Mesothelial cell of epicardium (in vitro differentiated cells): ENCODE data around the gene ACBD4. TPM values are rescaled to one million over a fixed set of nuclear protein-coding genes. Genes with fewer than 3 reads are reported as not detected.
A peak's percentile ranks its signal among the peaks of the same experiment; 100 is the strongest.

Source experiments
- DNase-seq, 2 experiments: peaks; one replicate each; pipeline ENCODE4 v3.0.0; 2021; ENCODE audit warnings: low spot score in 2 of 2; ENCODE audit not compliant: unreplicated experiment in 2 of 2
- H3K27ac Mint-ChIP-seq: 2 replicates; pipeline ENCODE4 v1.8.0; 2021; ENCODE audit warnings: mixed read lengths
- H3K27me3 Mint-ChIP-seq: 2 replicates; pipeline ENCODE4 v1.8.0; 2021; ENCODE audit warnings: low read depth, mixed read lengths
- H3K36me3 Mint-ChIP-seq: 2 replicates; pipeline ENCODE4 v1.8.0; 2021; ENCODE audit warnings: mixed read lengths
- H3K4me1 Mint-ChIP-seq: 2 replicates; pipeline ENCODE4 v1.8.0; 2021; ENCODE audit warnings: mixed read lengths
- H3K4me3 Mint-ChIP-seq: 2 replicates; pipeline ENCODE4 v1.8.0; 2021; ENCODE audit warnings: mild to moderate bottlenecking, moderate library complexity, mixed read lengths
- H3K9me3 Mint-ChIP-seq: 2 replicates; pipeline ENCODE4 v1.8.0; 2021; ENCODE audit warnings: mixed read lengths
- CTCF ChIP-seq: fragments of 200-600 bp; sonication (generic); IDR thresholded peaks from one replicate; pipeline ENCODE4 v1.5.0; 2021; ENCODE audit warnings: antibody characterized with exemption; ENCODE audit not compliant: unreplicated experiment
- total RNA-seq: library from RNA; stranded (reverse); gene quantifications from 3 replicates; pipeline ENCODE4 v1.2.1, GENCODE V29; 2021

The ACBD4 gene
- total RNA-seq, 1 donor from 2014 or later, result 17.4 TPM

- peak overlapping the region; percentile 38 for H3K4me3 Mint-ChIP-seq
- peak overlapping the region; percentile 99 for H3K27ac Mint-ChIP-seq
- H3K4me1 Mint-ChIP-seq, result peaks cover 31% of the 10 kb centered on the region
- no peaks in the 10 kb centered on the region for H3K9me3 Mint-ChIP-seq
- TF ChIP-seq CTCF, result no peak
- H3K36me3 Mint-ChIP-seq, result peaks cover 7% of the 10 kb centered on the region
- H3K27me3 Mint-ChIP-seq, result no peaks in the 10 kb centered on the region
- no peak for DNase-seq
Observed at GRCh38 chr17:45170931-45171337, 35.4 kb downstream of the ACBD4 start.

GRCh38 chr17:45171338-45172231 lies 36.1 kb downstream of the ACBD4 start:
- Mint-ChIP-seq H3K36me3 (peaks cover 4% of the 10 kb centered on the region), H3K4me1 (peaks cover 38% of the 10 kb centered on the region), H3K27ac (peak overlapping the region; percentile 99), H3K9me3 (no peaks in the 10 kb centered on the region), H3K27me3 (no peaks in the 10 kb centered on the region), H3K4me3 (peak overlapping the region; percentile 38)
- DNase-seq, result peak in 1 of 2 experiments; percentile 68
- no peak for TF ChIP-seq CTCF

- Mint-ChIP-seq H3K4me3 (peak overlapping the region; percentile 20), H3K36me3 (peaks cover 4% of the 10 kb centered on the region), H3K9me3 (no peaks in the 10 kb centered on the region), H3K4me1 (peaks cover 39% of the 10 kb centered on the region), H3K27ac (peak overlapping the region; percentile 99), H3K27me3 (no peaks in the 10 kb centered on the region)
- peak in 1 of 2 experiments; percentile 41 for DNase-seq
- no peak for TF ChIP-seq CTCF
Observed at GRCh38 chr17:45172232-45172540, 36.7 kb downstream of the ACBD4 start.

GRCh38 chr17:45172541-45173286 lies 37.2 kb downstream of the ACBD4 start:
- peak in 1 of 2 experiments; percentile 51 for DNase-seq
- peak overlapping the region; percentile 31 for H3K4me3 Mint-ChIP-seq
- TF ChIP-seq CTCF, result no peak
- H3K27me3 Mint-ChIP-seq, result no peaks in the 10 kb centered on the region
- H3K27ac Mint-ChIP-seq, result peak overlapping the region; percentile 99
- H3K4me1 Mint-ChIP-seq, result peaks cover 39% of the 10 kb centered on the region
- H3K9me3 Mint-ChIP-seq, result no peaks in the 10 kb centered on the region
- H3K36me3 Mint-ChIP-seq, result peaks cover 4% of the 10 kb centered on the region

- H3K27me3 Mint-ChIP-seq, result no peaks in the 10 kb centered on the region
- no peak for TF ChIP-seq CTCF
- H3K27ac Mint-ChIP-seq, result peak overlapping the region; percentile 72
- H3K4me3 Mint-ChIP-seq, result no peak overlapping the region
- no peaks in the 10 kb centered on the region for H3K9me3 Mint-ChIP-seq
- no peaks in the 10 kb centered on the region for H3K36me3 Mint-ChIP-seq
- no peak for DNase-seq
- H3K4me1 Mint-ChIP-seq, result peaks cover 34% of the 10 kb centered on the region
Observed at GRCh38 chr17:45175759-45176115, 40.2 kb downstream of the ACBD4 start.
